Liver (tissue), 9 donors: Measurements from ENCODE around the gene INSYN2B. TPM values are rescaled to one million over a fixed set of nuclear protein-coding genes. Genes with fewer than 3 reads are reported as not detected.

Experiments used
- DNase-seq: peaks from one replicate; pipeline ENCODE4 v3.0.0-alpha.2; 2017; ENCODE audit warnings: low spot score
- H3K27ac ChIP-seq, 2 donors: one replicate each; pipeline ENCODE4 v1.7.0; 2013; ENCODE audit warnings: inconsistent platforms in 2 of 2, low read length in 2 of 2, control low read depth in 1 of 2, low read depth in 1 of 2, mild to moderate bottlenecking in 1 of 2
- H3K27me3 ChIP-seq, 4 donors: one replicate each; pipeline versions ENCODE4 v1.6.1 to v1.7.0; 2013; ENCODE audit warnings: low read length in 3 of 4, inconsistent platforms in 1 of 4, mild to moderate bottlenecking in 1 of 4, moderate library complexity in 1 of 4; ENCODE audit not compliant: control insufficient read depth in 4 of 4, insufficient read depth in 4 of 4
- H3K36me3 ChIP-seq, 4 donors: one replicate each; pipeline versions ENCODE4 v1.6.1 to v1.7.0; 2013; ENCODE audit warnings: low read length in 3 of 4, mild to moderate bottlenecking in 3 of 4, low read depth in 1 of 4, moderate library complexity in 1 of 4; ENCODE audit not compliant: control insufficient read depth in 4 of 4, insufficient read depth in 3 of 4
- H3K4me1 ChIP-seq, 4 donors: one replicate each; pipeline versions ENCODE4 v1.6.1 to v1.7.0; 2013; ENCODE audit warnings: low read length in 3 of 4, mild to moderate bottlenecking in 3 of 4, moderate library complexity in 1 of 4; ENCODE audit not compliant: control insufficient read depth in 4 of 4, insufficient read depth in 4 of 4
- H3K4me3 ChIP-seq, 3 donors: one replicate each; pipeline versions ENCODE4 v1.6.1 to v1.7.0; 2013; ENCODE audit warnings: low read length in 3 of 3, control low read depth in 1 of 3, low read depth in 1 of 3, mild to moderate bottlenecking in 1 of 3
- H3K9ac ChIP-seq, 2 donors: one replicate each; pipeline ENCODE4 v1.7.0; 2013; ENCODE audit warnings: low read length in 2 of 2, mild to moderate bottlenecking in 2 of 2, moderate library complexity in 2 of 2, control low read depth in 1 of 2, low read depth in 1 of 2
- H3K9me3 ChIP-seq, 4 donors: one replicate each; pipeline versions ENCODE4 v1.6.1 to v1.7.0; 2013; ENCODE audit warnings: low read length in 3 of 4; ENCODE audit not compliant: control insufficient read depth in 4 of 4
- ATF3 ChIP-seq: IDR thresholded peaks from 2 replicates; pipeline ENCODE4 v1.6.1; 2016; ENCODE audit warnings: antibody characterized with exemption
- CTCF ChIP-seq: fragments of 150-350 bp; IDR thresholded peaks from 2 replicates; pipeline ENCODE4 v1.5.1; 2017; ENCODE audit warnings: improper control_type of control experiment, low read depth, low read length; ENCODE audit not compliant: missing input control
- EGR1 ChIP-seq, 2 donors: IDR thresholded peaks; 2 replicates each; pipeline ENCODE4 v1.6.1; 2016 to 2018; ENCODE audit warnings: antibody characterized with exemption in 2 of 2, low read depth in 2 of 2
- FOXA1 ChIP-seq: IDR thresholded peaks from 2 replicates; pipeline ENCODE4 v1.6.1; 2016; ENCODE audit warnings: antibody characterized with exemption
- FOXA2 ChIP-seq: IDR thresholded peaks from 2 replicates; pipeline ENCODE4 v1.6.1; 2016; ENCODE audit warnings: antibody characterized with exemption
- GABPA ChIP-seq, 2 donors: IDR thresholded peaks in 1 of 2; conservative IDR thresholded peaks in 1 of 2; 2 replicates each; pipeline ENCODE4 v1.6.1; 2016; ENCODE audit warnings: antibody characterized with exemption in 2 of 2, mild to moderate bottlenecking in 1 of 2, moderate library complexity in 1 of 2
- HNF4A ChIP-seq, 2 donors: conservative IDR thresholded peaks; 2 replicates each; pipeline ENCODE4 v1.6.1; 2016; ENCODE audit warnings: antibody characterized with exemption in 2 of 2, mild to moderate bottlenecking in 2 of 2
- HNF4G ChIP-seq: IDR thresholded peaks from 2 replicates; pipeline ENCODE4 v1.6.1; 2016; ENCODE audit warnings: antibody characterized with exemption
- JUND ChIP-seq, 2 donors: IDR thresholded peaks; 2 replicates each; pipeline ENCODE4 v1.6.1; 2016; ENCODE audit warnings: antibody characterized with exemption in 2 of 2
- MAX ChIP-seq: IDR thresholded peaks from 2 replicates; pipeline ENCODE4 v1.6.1; 2016; ENCODE audit warnings: antibody characterized with exemption
- NR2F2 ChIP-seq: IDR thresholded peaks from 2 replicates; pipeline ENCODE4 v1.6.1; 2016; ENCODE audit warnings: antibody characterized with exemption
- RAD21 ChIP-seq, 2 donors: IDR thresholded peaks; 2 replicates each; pipeline ENCODE4 v1.6.1; 2016; ENCODE audit warnings: antibody characterized with exemption in 2 of 2, mild to moderate bottlenecking in 2 of 2
- REST ChIP-seq: IDR thresholded peaks from 2 replicates; pipeline ENCODE4 v1.6.1; 2016; ENCODE audit warnings: antibody characterized with exemption, mild to moderate bottlenecking
- RXRA ChIP-seq, 2 donors: IDR thresholded peaks; 2 replicates each; pipeline ENCODE4 v1.6.1; 2017 to 2018; ENCODE audit warnings: antibody characterized with exemption in 2 of 2, mild to moderate bottlenecking in 1 of 2
- SP1 ChIP-seq: IDR thresholded peaks from 2 replicates; pipeline ENCODE4 v1.6.1; 2018; ENCODE audit warnings: antibody characterized with exemption, mild to moderate bottlenecking
- TAF1 ChIP-seq: conservative IDR thresholded peaks from 2 replicates; pipeline ENCODE4 v1.6.1; 2016; ENCODE audit warnings: antibody characterized with exemption, mild to moderate bottlenecking
- YY1 ChIP-seq: IDR thresholded peaks from 2 replicates; pipeline ENCODE4 v1.6.1; 2016; ENCODE audit warnings: antibody characterized with exemption, mild to moderate bottlenecking
- ZBTB33 ChIP-seq: IDR thresholded peaks from 2 replicates; pipeline ENCODE4 v1.6.1; 2016; ENCODE audit warnings: antibody characterized with exemption
- WGBS: extraction: QIAGEN DNeasy Blood & Tissue Kit; methylation state at CpG from one replicate; pipeline ENCODE4 v1.1.7; 2013; 5-methylcytosine and 5-hydroxymethylcytosine counted together
- polyA plus RNA-seq, 2 donors: library from polyadenylated mRNA; stranded (reverse) in 1 of 2; unstranded in 1 of 2; fragments of 200-250 nt in 1 of 2; fragments of >200 nt in 1 of 2; fragmentation: Nextera tagmentation in 1 of 2; extraction: Ambion mirVana in 1 of 2; gene quantifications; one replicate each; pipeline versions ENCODE4 v1.2.1 to v1.2.3, GENCODE V29; 2013 to 2015
- total RNA-seq, 2 donors: library from RNA; depleted of rRNA; stranded (reverse); fragments of >200 nt; gene quantifications; one replicate each; pipeline ENCODE4 v1.2.3, GENCODE V29; 2014
- donor health status: healthy.
- donor health status: healthy.
- donor health status: healthy.
- donor health status: healthy.
- donor health status: healthy.

INSYN2B gene
- total and polyA plus RNA-seq, 4 donors, result 0.08 to 0.33 (median 0.13) TPM; not detected in 1

- no peak overlapping the region for H3K9ac ChIP-seq
- H3K4me1 ChIP-seq, result no peaks in the 10 kb centered on the region
- TF ChIP-seq ATF3 (no peak), ZBTB33 (no peak), JUND (IDR thresholded peaks at IDR 0.05) (no peak), FOXA2 (no peak), REST (no peak), SP1 (no peak), HNF4A (conservative IDR thresholded peaks at IDR 0.05) (no peak), HNF4G (no peak), TAF1 (no peak), GABPA (IDR thresholded peaks at IDR 0.05 in 1 of 2, conservative IDR thresholded peaks at IDR 0.05 in 1 of 2) (no peak), MAX (no peak), RAD21 (IDR thresholded peaks at IDR 0.05) (no peak), RXRA (IDR thresholded peaks at IDR 0.05) (no peak), EGR1 (IDR thresholded peaks at IDR 0.05; ENCODE audit: low read depth in 2 of 2) (no peak), CTCF (no peak), FOXA1 (no peak), NR2F2 (no peak), YY1 (no peak)
- H3K9me3 ChIP-seq, result no peaks in the 10 kb centered on the region
- no peak overlapping the region for H3K27ac ChIP-seq
- WGBS, result 88% methylated on average over 5 of the region's 5 CpGs
- H3K27me3 ChIP-seq, result no peaks in the 10 kb centered on the region
- no peak overlapping the region for H3K4me3 ChIP-seq
- no peaks in the 10 kb centered on the region for H3K36me3 ChIP-seq
- no peak for DNase-seq
Measured at GRCh38 chr5:169871826-169872490, 108.3 kb downstream of the INSYN2B start.
